ENCODE measurements around the gene TRIM38.

The TRIM38 gene

GRCh38 chr6:25925876-25926275 is 36.7 kb upstream of the TRIM38 start:
- TF ChIP-seq FOXP2 (optimal IDR thresholded peaks at IDR 0.05; ENCODE audit: borderline replicate concordance, extremely low read depth, extremely low read length, insufficient read depth) (no peak), TAF1 (IDR thresholded peaks at IDR 0.05; ENCODE audit: borderline replicate concordance, insufficient read depth, low read length) (no peak), SIN3A (IDR thresholded peaks at IDR 0.05; ENCODE audit: borderline replicate concordance, insufficient read depth, low read length) (no peak)

- no peak for TF ChIP-seq POLR2AphosphoS5 (IDR thresholded peaks at IDR 0.05; ENCODE audit: low read depth, low read length)
These were observed 35.4 kb upstream of the TRIM38 start for GRCh38 chr6:25927178-25927577.

GRCh38 chr6:25927756-25928216 is 34.8 kb upstream of the TRIM38 start:
- TF ChIP-seq POLR2AphosphoS5 (IDR thresholded peaks at IDR 0.05; ENCODE audit: low read depth, low read length) (no peak), REST (IDR thresholded peaks at IDR 0.05; ENCODE audit: insufficient read depth in 1 of 2, low read depth in 2 of 2, low read length in 2 of 2) (no peak), TAF1 (IDR thresholded peaks at IDR 0.05; ENCODE audit: borderline replicate concordance, insufficient read depth, low read length) (no peak), FOXP2 (optimal IDR thresholded peaks at IDR 0.05; ENCODE audit: borderline replicate concordance, extremely low read depth, extremely low read length, insufficient read depth) (no peak), SIN3A (IDR thresholded peaks at IDR 0.05; ENCODE audit: borderline replicate concordance, insufficient read depth, low read length) (no peak)

GRCh38 chr6:25928562-25929324 is 33.9 kb upstream of the TRIM38 start:
- TF ChIP-seq FOXP2 (optimal IDR thresholded peaks at IDR 0.05; ENCODE audit: borderline replicate concordance, extremely low read depth, extremely low read length, insufficient read depth) (no peak), REST (IDR thresholded peaks at IDR 0.05; ENCODE audit: insufficient read depth in 1 of 2, low read depth in 2 of 2, low read length in 2 of 2) (no peak), SIN3A (IDR thresholded peaks at IDR 0.05; ENCODE audit: borderline replicate concordance, insufficient read depth, low read length) (no peak), POLR2AphosphoS5 (IDR thresholded peaks at IDR 0.05; ENCODE audit: low read depth, low read length) (no peak), TAF1 (IDR thresholded peaks at IDR 0.05; ENCODE audit: borderline replicate concordance, insufficient read depth, low read length) (no peak)

- TF ChIP-seq POLR2AphosphoS5 (IDR thresholded peaks at IDR 0.05; ENCODE audit: low read depth, low read length), result no peak
- no peak for TF ChIP-seq SIN3A (IDR thresholded peaks at IDR 0.05; ENCODE audit: borderline replicate concordance, insufficient read depth, low read length)
- no peak for TF ChIP-seq FOXP2 (optimal IDR thresholded peaks at IDR 0.05; ENCODE audit: borderline replicate concordance, extremely low read depth, extremely low read length, insufficient read depth)
- TF ChIP-seq REST (IDR thresholded peaks at IDR 0.05; ENCODE audit: insufficient read depth in 1 of 2, low read depth in 2 of 2, low read length in 2 of 2), result no peak
- no peak for TF ChIP-seq TAF1 (IDR thresholded peaks at IDR 0.05; ENCODE audit: borderline replicate concordance, insufficient read depth, low read length)
These were observed 31.8 kb upstream of the TRIM38 start, which contains the start of gene SLC17A2 for GRCh38 chr6:25930532-25931410. SLC17A2 (minus strand) TSS chr6:25930691; CDS start chr6:25925796, 4,895 bp downstream.

GRCh38 chr6:25931411-25931709 is 31.2 kb upstream of the TRIM38 start:
- TF ChIP-seq SIN3A (IDR thresholded peaks at IDR 0.05; ENCODE audit: borderline replicate concordance, insufficient read depth, low read length), result no peak
- TF ChIP-seq POLR2AphosphoS5 (IDR thresholded peaks at IDR 0.05; ENCODE audit: low read depth, low read length), result no peak
- TF ChIP-seq TAF1 (IDR thresholded peaks at IDR 0.05; ENCODE audit: borderline replicate concordance, insufficient read depth, low read length), result no peak
- TF ChIP-seq FOXP2 (optimal IDR thresholded peaks at IDR 0.05; ENCODE audit: borderline replicate concordance, extremely low read depth, extremely low read length, insufficient read depth), result no peak
- no peak for TF ChIP-seq REST (IDR thresholded peaks at IDR 0.05; ENCODE audit: insufficient read depth in 1 of 2, low read depth in 2 of 2, low read length in 2 of 2)

Data from PFSK-1 (cell line).